NCI-H82 treated with DMSO at 0.1 percent for 48 hours (cell line): ENCODE measurements around the gene ADGRL1.

Source experiments
- DNase-seq: peaks from one replicate; lab custom pipeline; 2025; ENCODE audit not compliant: unreplicated experiment; lab: John Stamatoyannopoulos, UW

ADGRL1 gene

DNA sequence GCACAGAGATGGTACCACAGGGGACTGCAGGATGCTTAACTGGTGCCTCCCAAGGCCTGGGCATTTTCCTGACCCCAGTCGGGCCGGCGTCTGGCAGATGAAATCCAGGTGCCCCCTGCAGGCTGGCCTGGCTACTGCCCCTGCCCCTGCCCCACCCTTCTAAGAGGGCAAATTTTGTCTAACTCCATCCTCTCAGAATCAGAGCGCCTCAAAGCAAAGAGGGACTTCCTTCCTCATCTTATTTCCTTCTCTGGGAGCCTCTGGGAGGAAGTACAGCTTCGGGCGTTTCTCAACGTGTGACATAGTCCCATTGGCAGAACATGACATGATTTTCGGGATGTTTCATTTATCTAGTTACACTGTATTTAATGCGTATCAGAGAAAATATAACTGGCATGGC lies 91.1 kb downstream of the ADGRL1 start:
- no peak for DNase-seq

DNA sequence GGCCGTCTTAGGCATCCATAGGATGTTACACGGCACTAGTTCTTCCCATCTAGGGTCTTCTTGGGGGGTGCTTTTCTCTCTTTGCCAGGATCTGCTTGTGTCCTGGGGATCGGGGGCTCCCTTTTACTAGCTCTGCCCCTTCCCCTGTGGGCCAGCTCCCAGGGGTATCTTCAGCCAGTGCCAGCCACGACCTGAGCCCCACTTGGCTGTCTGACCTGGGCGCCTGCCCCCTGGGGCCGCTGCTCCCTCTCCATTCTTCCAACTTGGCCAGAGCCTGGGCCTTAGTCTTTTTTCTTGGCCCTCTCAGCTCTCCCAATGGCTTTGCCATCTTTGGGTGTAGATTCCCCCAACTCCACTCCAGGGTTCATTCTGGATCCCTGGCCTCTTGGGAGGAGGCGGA lies 91.5 kb downstream of the ADGRL1 start:
- no peak for DNase-seq

DNA sequence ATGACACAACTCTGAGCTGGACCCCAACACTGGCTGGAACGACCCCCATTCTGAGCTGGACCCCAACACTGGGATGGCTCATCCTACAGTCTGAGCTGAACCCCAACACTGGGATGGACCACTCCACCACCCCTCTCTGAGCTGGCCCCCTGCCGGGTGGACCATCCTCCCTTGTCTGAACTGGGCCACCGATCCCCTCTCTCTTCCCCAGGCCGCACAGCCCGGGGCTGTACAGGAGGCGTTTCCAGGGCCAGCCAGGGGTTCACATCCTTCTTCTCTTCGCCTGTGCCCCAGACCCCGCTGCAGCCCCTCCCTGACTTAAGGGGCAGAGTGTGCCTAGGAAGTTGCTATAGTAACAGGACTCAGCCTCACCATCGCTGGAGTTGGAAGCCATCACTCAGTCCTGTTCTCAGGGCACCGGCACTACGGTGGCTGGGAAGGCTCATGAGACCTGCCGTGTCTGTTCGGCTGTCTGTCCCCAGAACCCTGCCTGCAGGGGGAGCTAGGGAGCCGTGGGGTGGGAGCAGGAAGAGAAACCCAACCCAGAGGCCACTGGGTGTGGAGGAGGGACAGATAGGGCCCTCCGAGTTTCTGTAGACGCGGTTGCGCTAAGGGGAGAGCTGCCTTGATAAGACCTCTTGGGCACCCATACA lies 92.1 kb downstream of the ADGRL1 start:
- DNase-seq: no peak

DNA sequence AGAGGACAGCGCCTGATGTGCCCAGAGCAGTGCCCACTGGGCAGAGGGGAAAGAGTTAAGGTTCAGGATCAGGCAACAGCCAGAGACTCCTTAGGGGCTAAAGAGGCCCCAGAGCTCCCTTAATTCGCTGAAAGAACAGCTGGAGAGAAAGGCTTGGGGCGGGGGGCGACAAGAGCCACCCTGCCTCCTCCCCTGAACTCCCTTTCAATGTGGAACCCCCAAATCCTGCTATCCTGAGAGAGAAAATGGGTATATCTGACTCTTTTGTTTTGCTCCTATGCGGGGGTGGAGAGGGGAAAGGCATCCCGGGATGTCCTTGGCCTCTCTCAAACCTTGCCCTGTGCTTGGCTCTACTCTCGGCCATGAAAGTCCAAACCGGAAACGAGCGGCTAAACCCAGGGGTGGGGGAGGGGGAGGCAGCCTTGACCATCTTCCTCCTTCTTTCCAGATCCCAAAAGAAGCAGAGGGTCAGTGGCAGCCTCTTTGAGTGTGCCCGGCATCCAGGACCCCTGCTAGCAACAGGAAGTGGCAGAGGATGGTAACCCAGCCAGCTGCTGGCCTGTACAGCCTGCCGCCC lies 93.1 kb downstream of the ADGRL1 start:
- DNase-seq: peak; percentile 26

DNA sequence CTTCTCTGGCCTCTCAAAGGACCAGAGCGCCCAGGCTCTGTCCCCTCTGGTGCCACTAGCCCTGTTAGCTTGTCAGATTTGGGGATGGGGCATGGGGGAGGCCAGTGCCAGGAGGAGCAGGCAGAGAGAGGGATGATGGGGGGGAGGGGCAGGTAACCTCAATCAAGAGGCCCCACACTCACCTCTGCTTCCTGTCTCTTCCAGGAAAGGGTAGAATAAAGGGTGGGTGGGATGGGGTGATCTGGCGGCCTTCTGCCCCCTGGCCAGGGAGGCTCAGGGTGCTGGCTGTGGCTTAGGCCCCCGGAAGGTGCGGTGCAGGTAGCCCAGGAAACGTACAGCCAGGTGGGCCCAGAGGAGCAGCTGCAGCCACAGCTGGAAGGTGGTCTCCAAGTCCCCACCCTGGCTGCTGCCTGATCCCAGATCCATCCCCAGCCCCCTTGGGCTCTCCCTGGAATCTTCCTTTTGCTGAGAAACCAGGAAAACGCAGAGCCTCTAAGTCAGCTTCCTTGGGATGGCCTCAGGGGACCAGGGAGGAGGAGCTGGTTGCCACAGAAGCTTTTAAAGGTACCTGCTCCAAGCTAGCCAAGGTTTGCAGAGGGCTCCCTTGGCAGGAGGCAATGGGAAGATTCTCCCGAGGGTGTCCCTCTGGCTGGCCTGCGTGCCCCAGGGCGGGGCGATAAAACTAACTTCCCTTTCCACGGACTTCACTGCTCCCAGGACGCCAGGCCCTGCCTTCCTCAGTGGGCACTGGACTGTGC lies 93.7 kb downstream of the ADGRL1 start:
- DNase-seq: no peak

DNA sequence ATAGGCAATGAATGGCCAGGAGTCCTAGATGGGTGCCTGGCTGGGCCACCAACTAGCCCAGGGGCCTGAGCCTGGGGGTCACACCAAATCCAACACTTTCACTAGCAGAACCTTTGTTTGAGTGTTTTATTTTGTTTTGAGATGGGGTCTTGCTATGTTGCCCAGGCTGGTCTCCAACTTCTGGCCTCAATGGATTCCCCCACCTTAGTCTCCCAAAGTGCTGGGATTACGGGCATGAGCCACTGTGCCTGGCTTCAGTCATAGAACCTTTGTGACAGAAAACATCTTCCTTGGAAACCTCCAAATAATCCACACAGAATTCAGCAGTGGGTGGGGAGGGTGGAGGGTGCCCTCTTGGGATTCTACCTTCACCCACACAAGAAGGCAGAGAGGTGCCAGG lies 94.5 kb downstream of the ADGRL1 start:
- no peak for DNase-seq

DNA sequence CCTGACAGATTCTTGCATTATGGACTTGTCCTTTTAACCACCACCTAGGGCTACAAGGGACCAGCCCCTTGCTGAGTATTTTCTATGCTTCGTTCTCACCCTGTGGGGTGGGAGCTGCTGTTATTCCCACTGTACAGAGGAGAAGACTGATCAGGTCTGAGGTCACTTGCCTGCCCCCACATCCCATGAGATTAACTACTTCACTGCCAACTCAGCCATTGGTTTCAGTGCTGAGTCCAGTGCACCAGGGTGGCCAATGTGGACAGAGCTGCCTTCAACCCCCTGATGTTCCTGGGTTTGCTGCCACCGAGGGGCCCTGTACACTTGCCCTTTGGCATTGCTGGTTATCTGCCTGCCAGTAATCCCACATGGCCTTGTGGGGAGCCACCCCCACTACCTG lies 95.3 kb downstream of the ADGRL1 start:
- DNase-seq: no peak

DNA sequence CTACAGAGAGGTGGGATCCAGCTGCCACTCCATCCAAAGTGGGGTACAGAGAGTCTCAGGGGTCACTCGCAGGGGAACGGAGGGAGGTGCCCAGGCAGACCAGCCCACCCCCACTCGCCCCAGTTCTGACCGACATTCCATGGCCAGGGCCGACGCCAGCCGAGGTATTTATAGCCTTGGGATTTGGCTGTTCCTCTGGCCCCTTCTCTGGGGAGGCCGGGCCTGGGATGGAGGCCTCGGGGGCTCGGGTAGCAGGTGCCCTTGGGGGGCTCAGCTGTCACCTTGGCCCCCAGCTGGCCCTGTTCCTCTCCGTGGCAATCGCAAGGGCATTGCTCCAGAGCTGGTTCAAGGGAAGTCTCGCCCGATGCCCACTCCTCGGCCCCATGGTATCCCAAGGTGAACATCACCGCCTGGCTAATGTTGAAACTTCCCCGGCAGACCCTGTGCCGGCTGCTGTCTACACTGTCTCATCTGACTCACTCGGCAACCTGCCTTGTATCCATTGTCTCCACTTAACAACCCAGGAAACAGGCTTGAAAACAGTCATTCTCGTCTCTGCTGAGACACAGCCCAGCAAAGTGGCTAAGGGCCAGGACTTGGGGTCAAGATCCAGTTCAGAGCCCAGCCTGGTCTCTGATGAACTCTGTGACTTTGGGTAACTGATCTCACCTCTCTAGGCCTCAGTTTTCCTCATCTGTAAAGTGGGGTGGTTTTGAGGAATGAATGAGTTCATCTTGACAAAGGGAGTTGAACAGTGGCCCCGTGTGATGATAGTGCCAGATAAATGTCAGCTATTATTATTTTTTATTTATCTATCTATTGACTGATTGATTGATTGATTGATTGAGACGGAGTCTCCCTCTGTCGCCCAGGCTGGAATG lies 98.1 kb downstream of the ADGRL1 start:
- no peak for DNase-seq

DNA sequence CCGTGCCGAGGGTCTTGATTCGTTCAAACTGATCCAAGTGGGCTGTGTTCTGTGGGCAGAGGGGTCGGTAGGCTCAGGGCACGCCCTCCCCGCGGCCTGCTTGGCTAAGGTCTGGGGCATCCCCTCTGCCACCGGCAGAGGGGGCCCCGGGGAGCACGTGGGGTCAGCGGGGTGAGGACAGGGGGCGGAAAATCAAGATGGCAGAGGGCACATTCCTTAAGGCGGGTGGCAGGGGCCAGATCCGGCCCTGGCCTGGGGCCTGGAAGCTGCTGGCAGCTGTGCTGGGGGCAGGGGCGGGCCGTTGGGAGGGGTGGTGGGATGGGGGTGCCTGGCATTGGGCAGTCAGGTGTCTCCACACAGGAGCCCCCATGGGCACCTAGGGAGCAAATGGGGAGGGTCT lies 99.1 kb downstream of the ADGRL1 start:
- DNase-seq: no peak

DNA sequence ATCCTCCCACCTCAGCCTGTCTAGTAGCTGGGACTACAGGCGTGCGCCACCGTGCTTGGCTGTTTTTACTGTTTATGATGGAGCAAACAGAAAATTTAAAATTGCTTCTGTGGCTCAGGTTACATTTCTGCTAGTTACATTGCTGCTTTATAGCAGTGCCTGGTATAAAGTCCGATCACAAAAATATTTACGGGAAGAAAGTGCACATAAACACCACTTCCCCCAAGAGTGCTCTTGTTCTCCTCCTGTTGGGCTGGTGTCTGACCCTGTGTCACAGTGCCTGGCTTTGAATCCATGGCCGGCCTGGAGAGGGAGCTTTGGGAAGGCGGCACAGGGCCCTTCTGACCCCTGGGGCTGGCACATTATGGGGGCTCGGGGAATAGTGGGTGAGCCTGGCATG lies 100.3 kb downstream of the ADGRL1 start:
- DNase-seq: no peak

DNA sequence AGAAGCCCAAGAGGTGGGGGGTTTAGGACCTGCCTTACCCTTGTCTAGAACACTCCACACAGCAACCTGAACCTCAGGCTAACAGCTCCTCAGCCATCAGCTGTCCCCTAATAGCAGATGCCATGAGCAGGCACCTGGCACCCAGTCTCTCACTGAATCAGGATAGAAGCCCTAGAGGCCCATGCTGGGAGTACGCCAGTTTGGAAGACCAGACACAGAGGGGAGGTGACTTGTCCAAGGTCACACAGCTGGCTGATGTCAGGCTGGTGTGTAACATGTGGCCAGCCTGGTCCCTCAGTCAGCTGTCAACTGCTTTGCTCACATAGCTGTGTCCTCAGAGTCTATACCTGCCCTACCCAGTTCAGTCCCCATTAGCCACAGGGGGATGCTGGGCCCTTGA lies 102.7 kb downstream of the ADGRL1 start:
- no peak for DNase-seq

DNA sequence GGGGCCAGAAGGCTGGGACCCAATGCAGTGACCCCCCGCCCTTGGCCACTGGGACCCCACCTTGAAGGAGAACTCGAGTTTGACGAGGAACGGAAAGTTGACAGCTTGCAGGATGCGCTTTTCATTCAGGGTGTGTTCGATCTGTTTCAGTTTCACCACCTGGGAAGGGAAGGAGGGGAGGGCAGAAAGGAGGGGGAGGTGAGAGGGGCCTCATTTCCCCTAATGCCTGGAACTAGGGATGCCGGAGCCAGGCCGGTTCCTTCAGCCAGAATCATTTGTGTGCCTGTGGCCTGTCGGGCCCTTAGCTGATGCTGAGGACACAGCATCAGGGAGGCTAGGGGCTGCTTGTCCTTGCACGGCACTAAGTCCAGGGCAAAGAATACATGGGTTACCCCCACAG lies 103.2 kb downstream of the ADGRL1 start:
- DNase-seq: no peak

DNA sequence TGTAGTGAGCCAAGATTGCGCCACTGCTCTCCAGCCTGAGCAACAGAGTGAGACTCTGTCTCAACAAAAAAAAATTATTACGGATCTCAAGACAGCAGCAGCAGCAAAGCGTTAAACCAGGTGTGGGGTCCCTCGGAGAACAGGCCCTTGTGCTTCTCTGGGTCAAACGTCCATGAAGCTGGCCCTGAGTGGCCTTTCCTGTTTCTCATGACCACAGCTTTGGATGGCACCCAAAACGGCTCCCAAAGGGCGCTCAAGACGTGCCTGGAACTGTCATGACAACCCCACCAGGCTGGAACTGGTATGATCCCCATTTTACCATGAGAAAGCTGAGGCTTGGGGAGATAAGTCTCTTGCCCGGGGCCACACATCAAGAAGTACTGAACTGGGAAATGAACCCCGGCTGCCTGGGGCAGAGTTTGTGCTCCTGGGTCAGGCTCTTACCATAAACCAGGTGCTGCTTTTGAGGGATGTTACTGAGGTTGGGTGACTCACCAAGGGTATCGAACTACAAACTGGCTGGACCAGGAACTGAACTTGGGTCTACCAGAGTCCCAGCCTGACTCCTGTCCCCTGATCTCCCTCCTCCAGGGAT lies 103.8 kb downstream of the ADGRL1 start:
- no peak for DNase-seq

DNA sequence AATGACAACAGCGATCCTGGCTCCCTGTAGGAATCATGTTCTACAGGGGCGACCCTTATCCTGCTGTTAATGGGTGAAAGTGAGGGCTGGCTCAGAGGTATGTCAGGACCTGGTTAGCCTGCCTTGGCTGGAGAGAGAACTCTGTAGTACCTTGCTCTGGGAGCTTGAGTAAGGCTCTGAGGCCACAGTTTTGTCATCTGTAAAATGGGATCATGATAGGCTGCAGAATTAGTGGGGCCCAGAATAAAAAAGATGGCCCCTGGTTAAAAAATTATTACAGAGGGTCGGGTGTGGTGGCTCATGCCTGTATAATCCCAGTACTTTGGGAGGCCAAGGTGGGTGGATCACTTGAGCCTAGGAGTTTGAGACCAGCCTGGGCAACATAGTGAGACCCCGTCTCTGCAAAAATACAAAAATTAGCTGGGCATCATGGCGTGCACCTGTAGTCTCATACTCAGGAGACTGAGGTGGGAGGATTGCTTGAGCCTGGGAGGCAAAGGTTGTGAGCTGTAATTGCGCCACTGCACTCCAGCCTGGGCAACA lies 104.9 kb downstream of the ADGRL1 start:
- no peak for DNase-seq
